Measurements from ENCODE around the gene NEB. TPM values are rescaled to one million over a fixed set of nuclear protein-coding genes. Genes with fewer than 3 reads are reported as not detected.

NEB gene
- total and polyA plus RNA-seq, 2 of the 4 experiments (the other 2 are of a cell fraction): under 0.01 TPM; not detected in 1

GRCh38 chr2:151771599-151772358 lies 37.5 kb upstream of the NEB start:
- no peak overlapping the region for H2BK15ac ChIP-seq (ENCODE audit: low read depth, low read length)
- no peak overlapping the region for H3K18ac ChIP-seq (ENCODE audit: low read depth, low read length)
- no peaks in the 10 kb centered on the region for H3K79me1 ChIP-seq (ENCODE audit: low read depth in 1 of 2, low read length in 2 of 2)
- H4K91ac ChIP-seq (ENCODE audit: insufficient read depth, low read depth, low read length): no peak overlapping the region; the same call in 1 of the 2 replicates
- no peak overlapping the region for H3K4ac ChIP-seq (ENCODE audit: low read depth, low read length)
- TF ChIP-seq USF2 (IDR thresholded peaks at IDR 0.05; ENCODE audit: low read depth, low read length) (no peak), FOS (IDR thresholded peaks at IDR 0.05; ENCODE audit: low read depth, low read length) (peak; percentile 72; the same call in 1 of the 2 replicates)
- ChIA-PET POLR2A (ENCODE audit: unreplicated experiment) (no interaction called here), CTCF (no interaction called here)
- H2AK9ac ChIP-seq (replicated peaks; ENCODE audit: low read depth, low read length, poor library complexity): no peak overlapping the region
- no peak overlapping the region for H4K5ac ChIP-seq (ENCODE audit: low read depth, low read length)
- no peak overlapping the region for H2BK120ac ChIP-seq (ENCODE audit: low read depth, low read length)
- dilution Hi-C loops (cut with HindIII; ENCODE audit: low sequenced_read_pairs, unreplicated experiment): no loop called here
- no peak overlapping the region; the same call in 1 of the 2 replicates for H3K56ac ChIP-seq (ENCODE audit: extremely low read depth, insufficient read depth, low read length)
- peak overlapping the region; percentile 65; the same call in 1 of the 2 replicates for H3K23ac ChIP-seq (ENCODE audit: low read depth, low read length)
- DNase-seq (peak; percentile 94), ATAC-seq (ENCODE audit: low read depth) (peak; percentile 90)
- peak overlapping the region; percentile 22 for H2BK5ac ChIP-seq (ENCODE audit: low read depth, low read length, poor library complexity, severe bottlenecking)
- H4K8ac ChIP-seq (ENCODE audit: low read depth in 2 of 2, low read length in 2 of 2): no peak overlapping the region; a peak in 1 of 4 replicates
- no peak overlapping the region for H3K27ac ChIP-seq (ENCODE audit: insufficient read depth, low read length)
- H3K4me1 ChIP-seq (ENCODE audit: control insufficient read depth, insufficient read depth, low read length): peaks cover 9% of the 10 kb centered on the region
- no peaks in the 10 kb centered on the region for H3K27me3 ChIP-seq (ENCODE audit: control insufficient read depth, insufficient read depth, low read length)
- no peaks in the 10 kb centered on the region for H3K9me3 ChIP-seq (ENCODE audit: control insufficient read depth, insufficient read depth, low read length)
- peak overlapping the region; percentile 46; the same call in 1 of the 2 replicates for H3K14ac ChIP-seq (replicated peaks; ENCODE audit: low read depth, low read length)
- in situ Hi-C loops (cut with MboI; ENCODE audit: low sequenced_read_pairs): no loop called here
- H2AK5ac ChIP-seq (ENCODE audit: low read depth, low read length): no peak overlapping the region
- intact Hi-C loops (cut with micrococcal nuclease): loop anchor here (5.0 kb wide), 1 partner anchor 56 kb away; the partner anchor contains the start of gene ARL5A
- WGBS, 2 experiments (ENCODE audit: extremely low coverage in 2 of 2, insufficient read length in 1 of 2): 0% methylated on average over 3 of the region's 10 CpGs; no CpG with 5 or more reads in 1 of the 2 experiments
- H3K9me1 ChIP-seq (ENCODE audit: insufficient read depth, low read length): peaks cover 7% of the 10 kb centered on the region
- BruUV-seq (replicated peaks): no TSS peak
- H4K20me1 ChIP-seq (ENCODE audit: insufficient read depth, low read length): no peaks in the 10 kb centered on the region
- no peaks in the 10 kb centered on the region for H3K36me3 ChIP-seq (ENCODE audit: control insufficient read depth, insufficient read depth, low read length)
- H3K4me2 ChIP-seq (ENCODE audit: low read depth, low read length): peak overlapping the region; percentile 65
- no peak overlapping the region for H3K4me3 ChIP-seq (ENCODE audit: insufficient read depth, low read depth, low read length)
- H3K9ac ChIP-seq (ENCODE audit: low read depth, low read length): no peak overlapping the region
- H2AFZ ChIP-seq (replicated peaks; ENCODE audit: low read length, poor library complexity): peak overlapping the region; percentile 28
- no peak overlapping the region; the same call in 1 of the 2 replicates for H2BK20ac ChIP-seq (ENCODE audit: low read depth, low read length)

All from IMR-90 (cell line).